ENCODE results near the gene TMCO6.

DNA sequence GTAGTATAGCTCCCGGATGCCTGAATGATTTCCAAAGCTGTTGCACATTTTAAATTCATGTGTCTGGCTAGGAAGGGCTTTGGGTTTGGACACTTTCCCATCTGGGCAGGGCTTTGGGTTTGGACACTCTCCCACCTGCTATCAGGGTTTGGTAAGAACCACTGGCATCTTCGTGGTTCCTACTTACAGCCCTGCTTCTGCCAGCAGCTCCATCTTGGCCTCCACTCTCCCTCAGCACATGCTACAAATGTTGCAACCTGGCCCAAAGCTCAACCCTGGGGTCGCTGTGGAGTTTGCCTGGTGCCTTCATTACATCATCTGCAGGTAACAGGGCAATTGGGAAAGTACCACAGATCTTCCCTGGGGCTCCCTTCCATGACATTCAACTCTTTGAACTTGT, 3.5 kb downstream of the TMCO6 start:
- TF ChIP-seq, protein P1, sequence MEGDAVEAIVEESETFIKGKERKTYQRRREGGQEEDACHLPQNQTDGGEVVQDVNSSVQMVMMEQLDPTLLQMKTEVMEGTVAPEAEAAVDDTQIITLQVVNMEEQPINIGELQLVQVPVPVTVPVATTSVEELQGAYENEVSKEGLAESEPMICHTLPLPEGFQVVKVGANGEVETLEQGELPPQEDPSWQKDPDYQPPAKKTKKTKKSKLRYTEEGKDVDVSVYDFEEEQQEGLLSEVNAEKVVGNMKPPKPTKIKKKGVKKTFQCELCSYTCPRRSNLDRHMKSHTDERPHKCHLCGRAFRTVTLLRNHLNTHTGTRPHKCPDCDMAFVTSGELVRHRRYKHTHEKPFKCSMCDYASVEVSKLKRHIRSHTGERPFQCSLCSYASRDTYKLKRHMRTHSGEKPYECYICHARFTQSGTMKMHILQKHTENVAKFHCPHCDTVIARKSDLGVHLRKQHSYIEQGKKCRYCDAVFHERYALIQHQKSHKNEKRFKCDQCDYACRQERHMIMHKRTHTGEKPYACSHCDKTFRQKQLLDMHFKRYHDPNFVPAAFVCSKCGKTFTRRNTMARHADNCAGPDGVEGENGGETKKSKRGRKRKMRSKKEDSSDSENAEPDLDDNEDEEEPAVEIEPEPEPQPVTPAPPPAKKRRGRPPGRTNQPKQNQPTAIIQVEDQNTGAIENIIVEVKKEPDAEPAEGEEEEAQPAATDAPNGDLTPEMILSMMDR (IDR thresholded peaks at IDR 0.05; ENCODE audit: low read depth, low read length, missing input control), result no peak
- peak in 1 of 2 donors; percentile 20 for TF ChIP-seq JUND (IDR thresholded peaks at IDR 0.05)
- TF ChIP-seq YY1 (IDR thresholded peaks at IDR 0.05), result no peak
- TF ChIP-seq RAD21 (IDR thresholded peaks at IDR 0.05), result no peak
- TF ChIP-seq TAF1 (conservative IDR thresholded peaks at IDR 0.05), result no peak
- TF ChIP-seq, protein P2, sequence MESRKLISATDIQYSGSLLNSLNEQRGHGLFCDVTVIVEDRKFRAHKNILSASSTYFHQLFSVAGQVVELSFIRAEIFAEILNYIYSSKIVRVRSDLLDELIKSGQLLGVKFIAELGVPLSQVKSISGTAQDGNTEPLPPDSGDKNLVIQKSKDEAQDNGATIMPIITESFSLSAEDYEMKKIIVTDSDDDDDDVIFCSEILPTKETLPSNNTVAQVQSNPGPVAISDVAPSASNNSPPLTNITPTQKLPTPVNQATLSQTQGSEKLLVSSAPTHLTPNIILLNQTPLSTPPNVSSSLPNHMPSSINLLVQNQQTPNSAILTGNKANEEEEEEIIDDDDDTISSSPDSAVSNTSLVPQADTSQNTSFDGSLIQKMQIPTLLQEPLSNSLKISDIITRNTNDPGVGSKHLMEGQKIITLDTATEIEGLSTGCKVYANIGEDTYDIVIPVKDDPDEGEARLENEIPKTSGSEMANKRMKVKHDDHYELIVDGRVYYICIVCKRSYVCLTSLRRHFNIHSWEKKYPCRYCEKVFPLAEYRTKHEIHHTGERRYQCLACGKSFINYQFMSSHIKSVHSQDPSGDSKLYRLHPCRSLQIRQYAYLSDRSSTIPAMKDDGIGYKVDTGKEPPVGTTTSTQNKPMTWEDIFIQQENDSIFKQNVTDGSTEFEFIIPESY (IDR thresholded peaks at IDR 0.05), result no peak
- TF ChIP-seq, protein P3, sequence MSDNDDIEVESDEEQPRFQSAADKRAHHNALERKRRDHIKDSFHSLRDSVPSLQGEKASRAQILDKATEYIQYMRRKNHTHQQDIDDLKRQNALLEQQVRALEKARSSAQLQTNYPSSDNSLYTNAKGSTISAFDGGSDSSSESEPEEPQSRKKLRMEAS (IDR thresholded peaks at IDR 0.05), result peak; percentile 58
- no peak for TF ChIP-seq SP1 (IDR thresholded peaks at IDR 0.05)
- TF ChIP-seq HNF4A (conservative IDR thresholded peaks at IDR 0.05), result peak; percentile 61 to 68
- no peak for TF ChIP-seq EGR1 (IDR thresholded peaks at IDR 0.05; ENCODE audit: low read depth in 2 of 2)
- TF ChIP-seq FOXA1 (IDR thresholded peaks at IDR 0.05), result no peak
- TF ChIP-seq, protein P4, sequence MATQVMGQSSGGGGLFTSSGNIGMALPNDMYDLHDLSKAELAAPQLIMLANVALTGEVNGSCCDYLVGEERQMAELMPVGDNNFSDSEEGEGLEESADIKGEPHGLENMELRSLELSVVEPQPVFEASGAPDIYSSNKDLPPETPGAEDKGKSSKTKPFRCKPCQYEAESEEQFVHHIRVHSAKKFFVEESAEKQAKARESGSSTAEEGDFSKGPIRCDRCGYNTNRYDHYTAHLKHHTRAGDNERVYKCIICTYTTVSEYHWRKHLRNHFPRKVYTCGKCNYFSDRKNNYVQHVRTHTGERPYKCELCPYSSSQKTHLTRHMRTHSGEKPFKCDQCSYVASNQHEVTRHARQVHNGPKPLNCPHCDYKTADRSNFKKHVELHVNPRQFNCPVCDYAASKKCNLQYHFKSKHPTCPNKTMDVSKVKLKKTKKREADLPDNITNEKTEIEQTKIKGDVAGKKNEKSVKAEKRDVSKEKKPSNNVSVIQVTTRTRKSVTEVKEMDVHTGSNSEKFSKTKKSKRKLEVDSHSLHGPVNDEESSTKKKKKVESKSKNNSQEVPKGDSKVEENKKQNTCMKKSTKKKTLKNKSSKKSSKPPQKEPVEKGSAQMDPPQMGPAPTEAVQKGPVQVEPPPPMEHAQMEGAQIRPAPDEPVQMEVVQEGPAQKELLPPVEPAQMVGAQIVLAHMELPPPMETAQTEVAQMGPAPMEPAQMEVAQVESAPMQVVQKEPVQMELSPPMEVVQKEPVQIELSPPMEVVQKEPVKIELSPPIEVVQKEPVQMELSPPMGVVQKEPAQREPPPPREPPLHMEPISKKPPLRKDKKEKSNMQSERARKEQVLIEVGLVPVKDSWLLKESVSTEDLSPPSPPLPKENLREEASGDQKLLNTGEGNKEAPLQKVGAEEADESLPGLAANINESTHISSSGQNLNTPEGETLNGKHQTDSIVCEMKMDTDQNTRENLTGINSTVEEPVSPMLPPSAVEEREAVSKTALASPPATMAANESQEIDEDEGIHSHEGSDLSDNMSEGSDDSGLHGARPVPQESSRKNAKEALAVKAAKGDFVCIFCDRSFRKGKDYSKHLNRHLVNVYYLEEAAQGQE (IDR thresholded peaks at IDR 0.05), result no peak

All from liver (tissue), 3 donors.